Measurements from ENCODE around the gene SH3YL1.

SH3YL1 gene

DNA sequence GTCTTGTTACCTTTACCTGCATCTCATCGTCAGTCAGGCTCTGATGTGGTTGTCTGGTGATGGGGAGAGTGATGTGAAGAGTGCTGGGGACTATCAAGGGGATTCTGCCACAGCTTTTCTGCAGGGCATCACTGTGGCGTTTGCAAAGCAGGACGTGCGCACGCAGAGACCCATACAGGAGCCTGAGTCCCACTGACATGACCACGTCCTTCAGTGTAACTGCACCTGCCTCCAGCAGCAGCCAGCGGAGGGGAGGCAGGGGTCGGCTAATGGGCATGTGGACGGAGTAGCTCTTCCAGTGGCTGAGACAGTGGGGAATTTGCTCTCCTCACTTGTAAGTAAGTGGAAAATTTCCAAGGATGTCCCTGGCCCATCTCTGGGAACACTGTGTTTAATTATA is 17.5 kb upstream of the SH3YL1 start:
- DNase-seq = no peak

DNA sequence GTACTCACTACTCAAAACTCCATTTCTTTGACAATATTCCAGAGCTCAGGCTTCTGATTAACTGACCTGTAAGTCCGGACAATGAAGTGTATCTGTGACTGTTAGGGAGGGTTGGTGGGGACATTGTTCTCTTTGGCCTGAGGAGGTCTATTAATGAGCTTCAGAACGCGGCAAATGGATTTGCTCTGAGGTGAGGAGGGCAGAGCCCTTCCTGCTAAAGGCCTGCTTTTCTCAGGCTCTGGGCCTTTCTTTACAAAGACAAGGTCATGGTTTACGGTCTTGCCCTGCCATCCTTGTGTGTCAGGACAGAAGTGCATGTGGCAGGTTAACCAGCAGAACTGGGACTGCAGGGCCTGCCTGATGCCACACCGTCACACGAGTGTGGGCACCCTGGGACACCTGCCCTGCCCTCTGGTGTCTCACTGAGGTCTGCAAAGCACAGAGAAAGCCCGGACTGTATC is 16.8 kb upstream of the SH3YL1 start:
- no peak for DNase-seq

DNA sequence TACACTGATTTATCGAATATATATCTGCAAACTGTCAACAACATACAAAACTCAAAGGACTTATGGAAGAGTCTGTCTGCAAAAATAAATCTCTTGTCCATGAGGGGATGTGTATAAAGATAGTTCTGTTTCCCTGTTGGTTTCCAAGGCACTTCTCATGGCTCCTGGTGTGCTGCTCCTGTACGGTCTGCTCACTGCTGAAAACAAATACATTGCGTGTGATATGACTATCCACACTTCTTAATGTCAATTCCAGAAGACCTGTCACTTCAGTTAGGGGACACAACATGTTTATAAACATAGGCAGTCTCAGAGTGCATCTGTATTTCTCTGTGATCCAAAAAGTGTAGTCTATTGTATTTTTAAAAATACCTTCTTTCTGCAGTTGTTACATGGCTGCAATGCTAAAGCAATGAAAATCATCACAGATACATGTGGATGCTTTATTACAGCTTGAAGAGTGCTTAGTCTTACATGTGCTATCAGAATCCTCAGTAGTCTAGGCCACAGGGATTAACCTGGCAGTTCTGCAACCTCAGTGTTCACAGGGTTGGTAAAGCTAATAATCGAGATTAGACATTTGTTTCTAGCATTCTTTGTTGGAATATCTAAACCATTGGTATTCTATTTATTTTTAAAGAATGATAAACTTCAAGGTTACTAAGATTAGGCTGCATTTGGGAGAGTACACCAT is 16.3 kb upstream of the SH3YL1 start:
- no peak for DNase-seq

DNA sequence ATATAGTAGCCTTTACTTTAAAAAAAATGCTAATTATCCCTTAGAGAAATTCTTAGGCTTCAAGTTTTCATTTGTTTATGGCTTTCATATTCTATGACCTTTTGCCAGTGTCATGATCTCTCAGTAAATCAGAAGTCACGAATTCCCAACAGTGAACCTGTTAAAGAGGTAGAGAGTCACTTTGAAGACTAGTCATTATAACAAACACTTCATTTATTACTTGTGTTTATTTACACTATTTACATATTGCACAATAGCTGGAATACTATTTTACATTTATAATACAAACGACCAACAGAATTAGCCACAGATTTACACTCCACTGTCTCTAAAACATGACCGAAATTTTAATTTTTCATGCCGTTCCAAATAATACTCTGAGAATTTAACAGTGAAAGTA is 15.5 kb upstream of the SH3YL1 start:
- no peak for DNase-seq

DNA sequence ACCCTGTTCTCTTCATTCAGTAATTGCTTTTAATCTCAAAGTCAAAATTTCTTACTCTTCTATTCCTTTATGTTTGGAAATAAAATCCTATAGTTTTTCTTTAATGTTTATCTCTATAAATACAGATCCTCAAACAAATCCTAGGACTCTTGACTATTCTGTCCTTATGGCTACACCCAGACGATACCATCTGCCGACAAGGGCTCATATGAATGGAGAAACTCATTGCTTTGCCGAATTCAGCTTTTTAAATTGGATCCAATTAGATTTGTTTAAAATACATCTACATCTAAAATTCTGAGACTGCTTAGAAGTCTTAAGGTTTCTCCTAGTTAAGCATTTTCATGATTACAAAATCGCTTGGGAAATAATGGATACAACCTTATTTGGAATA is 15.1 kb upstream of the SH3YL1 start:
- no peak for DNase-seq

DNA sequence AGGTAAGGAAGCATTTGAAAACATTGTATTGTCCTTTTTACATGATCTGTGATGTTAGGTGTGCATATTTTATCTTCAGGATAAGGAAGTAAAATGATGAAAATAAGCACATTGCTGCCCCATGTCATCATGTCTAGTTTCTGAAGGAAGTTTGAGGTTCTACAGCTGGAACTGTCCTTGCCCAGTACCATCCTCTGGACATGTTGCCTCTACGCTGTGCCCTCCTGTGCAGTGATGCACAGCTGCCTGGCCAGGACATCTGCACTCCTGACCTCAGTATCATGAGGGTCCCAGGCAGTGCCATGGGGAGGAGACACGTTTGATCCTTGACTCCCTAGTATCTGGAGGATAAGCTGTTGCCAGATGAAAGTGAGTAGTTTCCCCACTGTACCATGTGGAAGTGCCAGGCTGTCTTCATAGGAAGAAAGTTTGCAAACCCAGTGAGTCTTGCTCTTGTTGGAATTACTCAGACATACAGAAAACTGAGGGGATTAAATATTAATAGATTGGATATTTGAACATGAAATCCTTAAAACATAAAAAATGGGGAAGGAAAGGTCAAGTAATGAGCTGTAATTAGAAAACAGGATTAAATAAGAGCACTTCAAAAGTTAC is 14.6 kb upstream of the SH3YL1 start:
- DNase-seq = no peak

DNA sequence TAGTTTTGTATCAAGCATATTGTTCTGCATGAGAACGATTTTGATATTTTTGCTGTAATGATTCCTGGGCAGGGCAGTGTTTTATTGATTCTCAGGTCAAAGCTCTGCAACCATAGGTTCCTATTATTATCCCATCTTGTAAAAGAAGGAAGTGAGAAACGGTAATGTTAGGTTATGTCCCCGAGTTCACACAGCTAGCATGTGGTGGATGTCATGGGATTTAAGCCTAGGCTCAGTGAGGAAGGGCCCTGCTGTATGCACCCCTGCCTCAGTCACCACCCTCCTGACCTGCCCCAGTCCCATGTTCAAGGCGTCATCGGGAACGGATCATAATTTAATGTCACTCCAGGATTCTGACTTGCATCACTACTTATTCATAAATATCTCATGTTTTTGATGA is 11.6 kb upstream of the SH3YL1 start:
- no peak for DNase-seq

DNA sequence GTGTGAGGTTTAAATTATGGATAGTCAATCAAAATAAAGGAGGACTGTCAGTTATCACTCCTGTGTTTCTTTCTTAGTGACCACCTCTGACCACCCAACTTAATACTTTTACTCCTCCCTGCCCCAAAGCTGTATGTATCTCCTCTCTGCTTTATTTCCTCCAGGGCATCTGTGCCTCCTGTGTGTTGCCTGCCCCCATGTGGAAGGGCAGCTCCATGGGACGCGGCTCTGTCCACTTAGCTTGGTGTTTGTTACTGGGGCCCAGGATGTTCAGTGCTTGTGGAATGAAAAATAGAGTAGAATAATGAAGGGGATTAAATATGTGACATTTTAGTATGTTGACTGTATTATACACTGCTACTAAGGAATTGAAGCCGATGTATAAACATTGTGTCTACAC is 10.7 kb upstream of the SH3YL1 start:
- no peak for DNase-seq

DNA sequence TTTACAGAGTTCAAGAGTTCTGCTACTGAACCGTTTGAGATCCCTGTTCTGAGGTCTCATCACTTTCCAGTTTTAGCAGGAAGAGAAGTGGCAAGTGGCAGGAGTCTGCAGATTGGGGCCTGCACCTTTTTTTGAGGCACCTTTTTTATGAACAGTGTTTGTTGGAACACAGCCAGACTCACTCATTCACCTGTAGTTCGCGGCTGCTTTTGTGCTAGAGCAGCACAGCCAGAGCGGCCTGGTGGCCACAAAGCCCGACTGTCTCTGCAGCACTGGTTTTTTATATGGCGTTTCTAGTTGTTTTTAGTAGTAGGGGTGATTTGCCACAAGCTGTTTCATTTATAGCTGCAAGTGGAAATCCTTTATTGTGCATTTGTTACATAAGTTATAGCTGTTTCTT is 9.5 kb upstream of the SH3YL1 start:
- DNase-seq = no peak

DNA sequence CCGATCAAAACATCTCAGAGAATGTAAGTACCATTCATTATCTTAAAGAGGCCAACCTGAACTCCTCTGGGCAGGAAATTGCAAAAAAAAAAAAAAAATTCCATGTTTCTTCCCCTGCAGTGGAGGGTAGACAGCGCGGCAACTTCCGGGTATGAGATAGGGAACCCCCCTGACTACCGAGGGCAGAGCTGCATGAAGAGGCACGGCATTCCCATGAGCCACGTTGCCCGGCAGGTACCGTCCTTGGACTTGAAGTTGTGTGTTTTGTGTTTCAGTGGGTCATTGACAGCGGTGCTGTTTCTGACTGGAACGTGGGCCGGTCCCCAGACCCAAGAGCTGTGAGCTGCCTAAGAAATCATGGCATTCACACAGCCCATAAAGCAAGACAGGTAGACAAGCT is 8.1 kb upstream of the SH3YL1 start:
- DNase-seq = no peak

DNA sequence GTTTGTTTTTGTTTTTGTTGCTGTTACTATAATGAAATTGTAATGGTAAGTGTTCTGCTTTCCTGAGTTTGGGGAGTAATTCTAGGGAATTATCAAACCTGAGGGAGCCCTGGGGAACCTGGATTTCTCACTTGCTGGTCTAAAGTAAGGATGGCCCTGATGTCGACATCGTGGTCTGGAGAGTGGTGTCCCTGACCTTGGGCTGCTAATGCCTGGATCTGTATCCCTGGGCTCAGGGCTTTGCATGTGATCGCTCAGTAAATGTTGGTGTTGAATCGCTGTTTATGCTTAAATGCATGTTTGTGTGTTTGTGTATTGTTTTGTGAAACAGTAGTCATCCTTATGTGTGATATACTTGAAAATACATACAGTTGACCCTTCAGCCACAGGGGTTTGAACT is 7.0 kb upstream of the SH3YL1 start:
- DNase-seq = no peak

DNA sequence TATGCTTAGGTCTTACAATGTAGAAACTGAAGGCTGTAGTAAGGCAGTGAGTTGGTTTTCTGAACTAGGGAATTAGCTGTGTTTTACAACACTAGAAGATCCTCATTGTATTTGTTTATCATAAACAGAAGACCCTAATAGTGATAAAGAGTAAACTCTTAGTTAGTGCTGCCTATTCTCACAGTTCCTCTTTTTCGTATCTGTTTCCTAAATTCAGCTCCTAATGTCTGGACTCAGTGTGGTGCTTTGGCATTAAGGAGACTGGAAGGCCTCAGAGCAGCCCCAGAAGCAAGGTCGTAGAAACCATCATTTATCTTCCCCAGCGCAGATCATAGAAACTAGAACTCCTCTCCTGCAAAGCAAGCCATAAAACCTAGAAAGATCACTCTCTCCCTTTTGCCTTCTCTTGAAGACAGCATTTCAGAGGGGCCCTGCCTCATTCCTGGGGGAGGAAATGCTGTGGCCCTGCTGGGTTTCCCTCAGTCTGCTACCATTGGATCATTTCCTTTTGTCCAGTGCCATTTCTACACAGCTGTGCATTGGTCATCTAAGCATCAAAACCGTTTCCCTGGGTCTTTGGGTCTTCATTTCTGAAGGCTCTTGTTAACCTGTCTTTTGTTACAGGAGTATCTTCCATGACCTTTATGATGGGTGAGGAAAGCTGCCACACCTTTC is 5.7 kb upstream of the SH3YL1 start:
- no peak for DNase-seq

DNA sequence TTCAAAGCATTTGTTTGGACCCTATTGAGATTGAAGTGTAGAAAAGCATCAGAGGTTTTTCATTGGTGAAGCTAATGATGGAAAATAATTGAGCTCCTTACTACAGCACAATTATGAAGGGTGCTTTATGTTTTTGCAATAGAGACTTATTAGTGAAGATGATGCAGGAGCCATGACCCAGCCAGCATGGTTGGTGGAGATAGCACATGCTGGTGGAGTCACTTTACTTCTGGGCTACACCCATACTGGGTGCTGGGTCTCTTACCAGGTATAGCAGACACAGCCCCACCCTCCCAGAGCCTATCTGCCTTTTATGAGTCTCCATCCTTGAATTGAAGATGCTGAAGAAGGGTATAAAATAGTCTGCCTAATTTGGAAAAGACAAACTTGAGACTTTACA is 4.5 kb upstream of the SH3YL1 start:
- DNase-seq = no peak

DNA sequence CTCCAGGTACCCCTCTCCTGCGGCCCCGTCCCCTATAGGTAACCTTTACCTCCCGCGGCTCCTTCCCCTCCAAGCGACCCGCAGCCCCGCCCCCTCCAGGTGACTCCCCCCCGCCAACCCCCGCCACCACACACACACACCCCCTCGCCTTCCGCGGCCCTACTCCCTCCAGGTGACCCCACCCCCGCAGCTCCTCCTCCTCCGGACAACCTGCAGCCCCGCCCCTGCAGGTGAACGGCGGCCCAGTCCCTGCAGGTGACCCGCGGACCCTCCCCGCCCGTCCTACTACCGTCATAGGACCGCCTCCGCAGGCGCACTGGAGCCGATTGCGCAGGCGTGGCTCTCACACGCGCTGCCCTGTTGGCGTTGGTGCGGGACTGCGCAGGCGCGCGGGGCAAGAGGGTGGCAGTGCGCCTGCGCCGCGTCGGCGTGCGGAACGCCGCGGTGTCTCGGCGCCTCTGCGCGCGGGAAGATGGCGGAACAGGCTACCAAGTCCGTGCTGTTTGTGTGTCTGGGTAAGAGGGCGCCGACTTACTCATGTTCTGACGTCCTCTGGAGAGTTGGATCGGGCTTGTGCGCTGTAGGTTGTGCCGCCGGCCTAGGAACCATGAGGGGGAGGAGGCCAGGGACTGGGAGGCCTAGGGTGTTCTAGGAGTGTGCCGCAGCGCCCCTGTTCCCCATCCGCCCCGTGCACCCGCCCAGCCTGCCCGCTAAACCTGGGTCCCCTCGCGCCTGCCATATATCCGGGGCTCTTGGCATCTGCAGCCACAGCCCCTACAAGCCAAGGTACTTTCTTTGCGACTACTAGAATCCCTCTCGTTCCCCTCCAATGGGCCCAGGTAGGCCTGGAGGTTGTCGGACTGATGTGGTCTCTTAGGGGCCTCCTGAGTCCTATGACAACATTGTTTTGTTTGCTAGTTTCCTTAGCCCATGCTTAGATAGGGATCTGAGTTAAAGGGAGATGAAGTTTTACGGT is 949 bp upstream of the SH3YL1 start, which contains the start of gene ACP1:
ACP1 (plus strand) TSS at position 455 of the 976 bp plus-strand sequence; CDS start at position 473, 18 bp downstream.
- DNase-seq = peak; percentile 96

DNA sequence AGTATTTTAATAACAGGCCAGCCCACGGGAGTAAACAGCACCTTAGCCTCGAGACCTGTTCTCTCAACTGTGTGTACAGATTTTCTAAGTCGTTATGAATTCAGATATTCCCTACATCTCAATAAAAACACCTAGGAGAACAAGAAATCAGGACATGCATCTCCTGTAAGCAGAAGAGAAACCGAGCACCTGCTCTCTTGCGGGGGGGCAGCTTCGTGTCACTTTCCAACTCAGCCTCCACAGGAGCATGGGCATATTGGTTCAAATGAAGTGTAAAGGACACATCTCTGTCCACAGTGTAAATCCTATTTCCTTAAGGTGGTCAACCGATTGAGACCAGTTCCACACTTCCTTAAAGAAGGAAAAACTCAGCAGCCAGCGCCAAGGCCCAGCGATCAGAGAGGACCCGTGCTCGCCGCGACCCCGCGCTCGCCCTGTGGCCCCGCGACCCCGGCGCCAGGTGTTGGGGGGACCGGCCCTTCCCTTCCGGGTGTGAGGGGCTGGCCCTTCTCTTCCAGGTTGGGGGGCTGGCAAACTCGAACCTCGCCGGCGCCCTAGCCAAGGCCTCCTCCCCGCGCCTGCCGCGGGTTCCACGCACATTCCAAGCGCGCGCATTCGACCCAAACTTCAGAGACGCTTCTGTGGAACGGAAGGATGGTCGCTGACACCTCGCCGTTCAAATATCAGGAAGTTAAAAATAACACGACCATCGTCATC is 652 bp downstream of the SH3YL1 start:
- DNase-seq = no peak

DNA sequence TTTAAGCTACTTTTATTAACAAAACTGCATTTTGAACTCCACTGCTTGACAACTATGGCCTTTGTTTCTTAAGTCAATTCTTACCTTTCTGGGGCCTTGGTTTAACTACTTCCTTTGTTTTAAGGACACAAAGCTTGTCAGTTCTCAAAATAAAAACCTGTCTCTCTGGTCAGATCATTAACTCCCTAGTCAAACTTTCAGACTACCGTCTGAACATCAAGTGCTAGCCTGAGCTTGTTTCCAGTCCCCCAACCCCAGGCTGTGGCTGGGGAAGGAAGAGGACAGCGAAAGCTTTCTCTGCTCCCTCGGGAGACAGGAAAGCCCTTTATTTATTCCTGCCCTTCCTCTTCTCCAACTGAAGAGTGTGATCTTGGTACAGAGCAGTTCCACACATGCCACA is 1.7 kb downstream of the SH3YL1 start:
- no peak for DNase-seq

DNA sequence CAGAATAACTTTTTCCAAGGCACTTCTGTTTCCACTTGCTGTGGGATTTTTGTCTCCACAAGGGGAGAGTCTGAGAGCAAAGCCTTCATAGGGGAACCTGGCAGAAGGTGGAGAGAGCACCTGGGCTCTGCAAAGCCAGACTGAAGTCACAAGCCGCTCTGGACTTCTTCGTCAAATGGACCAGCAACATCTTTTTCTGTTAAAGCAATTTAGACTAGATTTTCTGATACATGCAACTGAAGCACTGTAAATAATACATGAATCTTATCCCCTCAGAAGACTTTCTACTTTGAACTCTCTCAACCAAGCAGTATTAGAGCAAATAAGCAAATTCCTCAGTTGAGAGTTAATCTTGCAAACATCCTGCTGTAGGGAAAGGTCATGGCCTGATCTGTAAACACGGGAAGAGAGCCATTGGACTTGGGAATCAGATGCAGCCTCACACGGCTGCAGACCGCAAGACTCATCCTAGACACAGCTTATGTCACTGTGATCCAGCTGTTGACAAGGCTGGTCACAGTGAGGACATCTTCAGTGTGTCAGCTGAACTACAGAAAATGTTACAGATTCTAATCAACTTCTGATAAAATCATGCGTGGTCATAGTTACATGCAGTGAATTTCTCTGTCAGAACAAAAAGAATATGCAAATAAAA is 3.2 kb downstream of the SH3YL1 start:
- DNase-seq = no peak

DNA sequence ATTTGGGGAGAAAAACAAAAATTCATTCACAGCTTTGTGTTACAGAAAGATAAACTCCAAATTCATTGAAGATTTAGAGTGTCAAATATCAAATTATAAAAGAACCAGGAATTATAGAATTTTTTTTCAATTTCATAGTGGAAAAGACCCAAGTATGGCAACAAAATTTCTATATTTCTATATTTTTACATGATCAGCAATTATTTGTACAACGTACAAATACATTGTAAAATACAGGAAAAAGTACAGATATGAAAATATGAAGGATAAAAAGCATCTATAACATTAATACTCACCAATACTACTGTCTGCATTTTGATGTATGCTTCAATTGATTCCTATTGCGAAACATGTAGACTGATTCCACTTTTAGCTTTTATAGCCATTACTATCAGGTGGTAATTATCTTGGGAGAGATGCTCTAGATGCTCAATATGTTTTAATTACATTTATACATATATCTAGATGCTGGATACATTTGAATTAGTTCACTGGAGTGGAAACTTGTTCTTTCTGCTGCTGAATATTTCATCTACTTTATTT is 4.0 kb downstream of the SH3YL1 start:
- DNase-seq = no peak

DNA sequence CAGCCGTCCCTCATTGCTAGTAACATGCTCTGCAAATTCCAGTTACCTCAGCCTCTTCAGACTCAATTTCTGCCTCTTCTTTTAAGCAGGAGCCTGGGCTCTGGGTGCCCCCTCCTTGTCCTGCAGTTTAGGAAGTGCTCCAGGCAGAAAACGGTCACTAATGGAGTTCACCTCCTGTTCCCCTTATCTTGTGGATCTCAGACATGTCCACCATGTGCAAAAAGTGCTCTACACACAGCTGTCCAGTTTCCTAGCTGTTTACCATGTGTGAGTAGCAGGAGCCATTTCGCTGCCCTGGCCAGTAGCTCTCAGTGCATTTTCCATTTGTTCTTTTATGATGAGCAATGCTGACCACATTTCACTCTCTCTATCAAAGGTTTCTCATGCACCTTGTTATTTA is 4.9 kb downstream of the SH3YL1 start:
- no peak for DNase-seq

DNA sequence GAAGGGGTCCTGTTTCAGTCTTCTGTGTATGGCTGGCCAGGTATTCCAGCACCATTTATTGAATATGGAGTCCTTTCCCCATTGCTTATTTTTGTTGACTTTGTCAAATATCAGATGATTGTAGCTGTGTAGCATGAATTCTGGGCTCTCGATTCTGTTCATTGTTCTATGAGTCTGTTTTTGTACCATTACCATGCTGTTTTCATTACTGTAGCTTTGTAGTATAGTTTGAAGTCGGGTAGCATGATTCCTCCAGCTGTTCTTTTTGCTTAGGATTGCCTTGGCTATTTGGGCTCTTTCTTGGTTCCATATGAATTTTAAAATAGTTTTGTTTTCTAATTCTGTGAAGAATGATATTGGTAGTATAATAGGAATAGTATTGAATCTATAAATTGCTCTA is 6.0 kb downstream of the SH3YL1 start:
- DNase-seq = no peak

DNA sequence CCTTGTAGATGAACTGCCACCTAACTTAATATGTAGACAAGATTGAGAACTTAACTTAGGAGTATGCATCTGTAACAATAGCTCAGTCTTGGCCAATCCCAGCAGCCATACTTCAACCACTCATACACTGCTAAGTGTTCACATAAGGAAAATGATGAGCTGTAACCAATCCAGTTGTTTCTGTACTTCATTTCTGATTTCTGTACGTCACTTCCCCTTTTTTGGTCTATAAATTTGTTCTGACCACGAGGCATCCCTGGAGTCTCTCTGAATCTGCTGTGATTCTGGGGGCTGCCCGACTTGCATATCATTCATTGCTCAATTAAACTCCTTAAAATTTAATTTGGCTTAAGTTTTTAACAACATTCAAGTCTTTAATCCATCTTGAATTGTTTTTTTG is 6.4 kb downstream of the SH3YL1 start:
- DNase-seq = no peak

DNA sequence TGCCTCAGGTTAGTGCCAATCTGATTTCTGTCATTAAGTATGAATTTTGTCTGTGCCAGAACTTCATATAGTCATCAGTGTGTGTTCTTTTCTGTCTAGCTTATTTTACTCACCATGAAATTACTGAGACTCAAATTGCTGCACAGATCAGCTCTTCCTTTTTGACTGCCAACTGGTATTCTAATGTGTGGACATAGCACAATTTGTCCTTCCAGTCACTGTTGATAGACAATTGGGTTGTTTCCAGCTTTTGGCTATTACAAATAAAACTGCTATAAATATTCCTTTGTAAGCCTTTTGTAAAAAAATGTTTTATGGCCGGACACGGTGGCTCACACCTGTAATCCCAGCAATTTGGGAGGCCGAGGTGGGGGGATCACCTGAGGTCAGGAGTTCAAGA is 7.7 kb downstream of the SH3YL1 start:
- DNase-seq = no peak
